Neural cell (in vitro differentiated cells): Measurements from ENCODE around the gene PRRG2. TPM values are rescaled to one million over a fixed set of nuclear protein-coding genes. Genes with fewer than 3 reads are reported as not detected.

Source experiments
- H2AFZ ChIP-seq: fragments of 200-600, 300-800 bp; sonication (generic), shearing (Covaris generic); 2 replicates; pipeline ENCODE4 v1.6.0; 2014; ENCODE audit warnings: low read depth, mild to moderate bottlenecking, antibody characterized with exemption, low read length, moderate library complexity
- H3F3A ChIP-seq: fragments of 200-600 bp; shearing (Covaris generic); 2 replicates; pipeline ENCODE4 v1.6.1; 2016; ENCODE audit warnings: mild to moderate bottlenecking, moderate library complexity, mixed read lengths, antibody characterized with exemption, low read length; ENCODE audit not compliant: insufficient read depth, poor library complexity, severe bottlenecking
- H3K27ac ChIP-seq: fragments of 200-600, 300-800 bp; sonication (generic), shearing (Covaris generic); 2 replicates; pipeline ENCODE4 v1.5.1; 2014; ENCODE audit warnings: mild to moderate bottlenecking, low read length, moderate library complexity
- H3K27me3 ChIP-seq: fragments of 300-800, 200-600 bp; sonication (generic), shearing (Covaris generic); 2 replicates; pipeline ENCODE4 v1.6.0; 2014; ENCODE audit warnings: mild to moderate bottlenecking, low read depth, low read length, moderate library complexity; ENCODE audit not compliant: insufficient read depth
- H3K36me3 ChIP-seq: fragments of 300-800, 200-600 bp; sonication (generic), shearing (Covaris generic); 2 replicates; pipeline ENCODE4 v1.5.1; 2014; ENCODE audit warnings: mild to moderate bottlenecking, antibody characterized with exemption, low read length, moderate library complexity; ENCODE audit not compliant: insufficient read depth
- H3K4me2 ChIP-seq: fragments of 300-800, 200-600 bp; sonication (generic), shearing (Covaris generic); 2 replicates; pipeline ENCODE4 v1.6.0; 2014; ENCODE audit warnings: mild to moderate bottlenecking, low read length
- H3K4me3 ChIP-seq: fragments of 300-800, 200-600 bp; sonication (generic), shearing (Covaris generic); 2 replicates; pipeline ENCODE4 v1.5.1; 2014; ENCODE audit warnings: mild to moderate bottlenecking, low read length, moderate library complexity
- H3K79me2 ChIP-seq: fragments of 200-600 bp; shearing (Covaris generic); replicated peaks from 2 replicates; pipeline ENCODE4 v1.6.0; 2014; ENCODE audit warnings: mild to moderate bottlenecking, low read length, moderate library complexity; ENCODE audit not compliant: insufficient read depth
- H3K9ac ChIP-seq: fragments of 300-800, 200-600 bp; sonication (generic), shearing (Covaris generic); 2 replicates; pipeline ENCODE4 v1.6.1; 2016; ENCODE audit warnings: mild to moderate bottlenecking, low read length, mixed read lengths
- H3K9me2 ChIP-seq: fragments of 200-600 bp; shearing (Covaris generic); 2 replicates; pipeline ENCODE4 v1.6.1; 2016; ENCODE audit warnings: mild to moderate bottlenecking, low read length, mixed read lengths; ENCODE audit not compliant: insufficient read depth
- H3K9me3 ChIP-seq: fragments of 200-600, 300-800 bp; sonication (generic), shearing (Covaris generic); 2 replicates; pipeline ENCODE4 v1.6.1; 2016; ENCODE audit warnings: mild to moderate bottlenecking, mixed run types, low read length, moderate library complexity, mixed read lengths
- H4K20me1 ChIP-seq: fragments of 200-600 bp; shearing (Covaris generic); 2 replicates; pipeline ENCODE4 v1.6.1; 2016; ENCODE audit warnings: mild to moderate bottlenecking, mixed run types; ENCODE audit not compliant: insufficient read depth
- EP300 ChIP-seq: fragments of 450-650 bp; conservative IDR thresholded peaks from 2 replicates; pipeline ENCODE4 v1.6.1; 2014; ENCODE audit warnings: antibody characterized with exemption, mild to moderate bottlenecking, moderate library complexity; ENCODE audit not compliant: poor library complexity, severe bottlenecking
- EZH2 ChIP-seq: fragments of 200-600, 300-800 bp; shearing (Covaris generic), sonication (generic); IDR thresholded peaks from 2 replicates; pipeline ENCODE4 v1.6.1; 2014; ENCODE audit warnings: antibody characterized with exemption, low read length, borderline replicate concordance, mild to moderate bottlenecking; ENCODE audit not compliant: insufficient read depth, poor library complexity, severe bottlenecking
- MXI1 ChIP-seq: fragments of 450-650 bp; conservative IDR thresholded peaks from 2 replicates; pipeline ENCODE4 v1.6.1; 2014; ENCODE audit warnings: antibody characterized with exemption, mild to moderate bottlenecking; ENCODE audit not compliant: poor library complexity, severe bottlenecking
- POLR2AphosphoS5 ChIP-seq: IDR thresholded peaks from 2 replicates; pipeline ENCODE4 v1.6.1; 2012
- RAD21 ChIP-seq: fragments of 450-650 bp; conservative IDR thresholded peaks from 2 replicates; pipeline ENCODE4 v1.6.1; 2014; ENCODE audit warnings: antibody characterized with exemption, mild to moderate bottlenecking, moderate library complexity
- SMC3 ChIP-seq: fragments of 450-650 bp; conservative IDR thresholded peaks from 2 replicates; pipeline ENCODE4 v1.6.1; 2014; ENCODE audit warnings: antibody characterized with exemption, mild to moderate bottlenecking, moderate library complexity; ENCODE audit not compliant: poor library complexity
- TAF1 ChIP-seq: IDR thresholded peaks from 2 replicates; pipeline ENCODE4 v1.6.1; 2012; ENCODE audit warnings: low read depth
- polyA plus RNA-seq: library from polyadenylated mRNA; depleted of rRNA; stranded (reverse); fragments of >200 nt; gene quantifications from 2 replicates; pipeline ENCODE4 v1.2.3, GENCODE V29; 2014
- TF ChIP-seq, protein P1 (sequence below): IDR thresholded peaks from 2 replicates; pipeline ENCODE4 v1.6.1; 2012; ENCODE audit warnings: borderline replicate concordance
- TF ChIP-seq, protein P2 (sequence below): fragments of 450-650 bp; IDR thresholded peaks from 2 replicates; pipeline ENCODE4 v1.5.1; 2014; ENCODE audit warnings: antibody characterized with exemption, mild to moderate bottlenecking, moderate library complexity; ENCODE audit not compliant: poor library complexity, severe bottlenecking

Gene PRRG2
- polyA plus RNA-seq, 1 donor from 2014 or later = not detected

DNA sequence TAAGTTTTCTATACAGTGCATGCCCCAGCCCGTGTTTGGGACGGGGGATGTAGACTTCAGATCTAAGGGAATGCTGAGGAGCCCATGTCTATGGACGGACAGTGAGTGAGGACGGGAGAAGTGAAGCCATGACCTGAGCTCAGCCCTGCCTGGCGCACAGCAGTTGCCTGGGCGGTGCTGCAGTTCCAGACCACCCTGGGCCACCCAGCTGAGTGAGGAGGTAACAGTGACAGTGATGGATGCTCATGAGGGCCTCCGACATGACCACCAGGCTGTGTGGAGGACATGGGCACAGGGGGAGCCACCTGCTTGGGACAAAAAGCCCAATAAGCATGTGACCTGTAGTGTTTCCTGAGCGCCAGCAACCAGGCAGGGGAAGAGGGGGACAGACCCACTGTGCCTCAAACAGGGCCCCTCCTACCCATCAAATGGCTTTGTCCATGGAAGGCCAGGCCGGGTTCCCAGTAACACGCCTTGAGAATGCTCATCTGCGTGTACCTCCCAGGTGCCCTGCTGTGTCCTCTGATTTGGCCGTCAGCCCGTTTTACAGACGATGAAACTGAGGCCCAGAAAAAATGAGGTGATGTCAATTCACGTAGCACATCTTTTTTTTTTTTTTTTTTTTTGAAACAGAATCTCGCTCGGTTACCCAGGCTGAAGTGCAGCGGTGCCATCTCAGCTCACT, 23.3 kb upstream of the PRRG2 start:
- no peaks in the 10 kb centered on the region for H3K9me2 ChIP-seq
- no peaks in the 10 kb centered on the region for H3K36me3 ChIP-seq
- H4K20me1 ChIP-seq = no peaks in the 10 kb centered on the region
- no peaks in the 10 kb centered on the region for H3K27me3 ChIP-seq
- H3K27ac ChIP-seq = no peak overlapping the region
- no peak overlapping the region for H3K4me3 ChIP-seq
- H3F3A ChIP-seq = no peaks in the 10 kb centered on the region
- no peak for TF ChIP-seq TAF1
- TF ChIP-seq EZH2 = no peak
- TF ChIP-seq, protein P1, sequence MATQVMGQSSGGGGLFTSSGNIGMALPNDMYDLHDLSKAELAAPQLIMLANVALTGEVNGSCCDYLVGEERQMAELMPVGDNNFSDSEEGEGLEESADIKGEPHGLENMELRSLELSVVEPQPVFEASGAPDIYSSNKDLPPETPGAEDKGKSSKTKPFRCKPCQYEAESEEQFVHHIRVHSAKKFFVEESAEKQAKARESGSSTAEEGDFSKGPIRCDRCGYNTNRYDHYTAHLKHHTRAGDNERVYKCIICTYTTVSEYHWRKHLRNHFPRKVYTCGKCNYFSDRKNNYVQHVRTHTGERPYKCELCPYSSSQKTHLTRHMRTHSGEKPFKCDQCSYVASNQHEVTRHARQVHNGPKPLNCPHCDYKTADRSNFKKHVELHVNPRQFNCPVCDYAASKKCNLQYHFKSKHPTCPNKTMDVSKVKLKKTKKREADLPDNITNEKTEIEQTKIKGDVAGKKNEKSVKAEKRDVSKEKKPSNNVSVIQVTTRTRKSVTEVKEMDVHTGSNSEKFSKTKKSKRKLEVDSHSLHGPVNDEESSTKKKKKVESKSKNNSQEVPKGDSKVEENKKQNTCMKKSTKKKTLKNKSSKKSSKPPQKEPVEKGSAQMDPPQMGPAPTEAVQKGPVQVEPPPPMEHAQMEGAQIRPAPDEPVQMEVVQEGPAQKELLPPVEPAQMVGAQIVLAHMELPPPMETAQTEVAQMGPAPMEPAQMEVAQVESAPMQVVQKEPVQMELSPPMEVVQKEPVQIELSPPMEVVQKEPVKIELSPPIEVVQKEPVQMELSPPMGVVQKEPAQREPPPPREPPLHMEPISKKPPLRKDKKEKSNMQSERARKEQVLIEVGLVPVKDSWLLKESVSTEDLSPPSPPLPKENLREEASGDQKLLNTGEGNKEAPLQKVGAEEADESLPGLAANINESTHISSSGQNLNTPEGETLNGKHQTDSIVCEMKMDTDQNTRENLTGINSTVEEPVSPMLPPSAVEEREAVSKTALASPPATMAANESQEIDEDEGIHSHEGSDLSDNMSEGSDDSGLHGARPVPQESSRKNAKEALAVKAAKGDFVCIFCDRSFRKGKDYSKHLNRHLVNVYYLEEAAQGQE = no peak
- no peak for TF ChIP-seq RAD21
- TF ChIP-seq POLR2AphosphoS5 = no peak
- TF ChIP-seq, protein P2, sequence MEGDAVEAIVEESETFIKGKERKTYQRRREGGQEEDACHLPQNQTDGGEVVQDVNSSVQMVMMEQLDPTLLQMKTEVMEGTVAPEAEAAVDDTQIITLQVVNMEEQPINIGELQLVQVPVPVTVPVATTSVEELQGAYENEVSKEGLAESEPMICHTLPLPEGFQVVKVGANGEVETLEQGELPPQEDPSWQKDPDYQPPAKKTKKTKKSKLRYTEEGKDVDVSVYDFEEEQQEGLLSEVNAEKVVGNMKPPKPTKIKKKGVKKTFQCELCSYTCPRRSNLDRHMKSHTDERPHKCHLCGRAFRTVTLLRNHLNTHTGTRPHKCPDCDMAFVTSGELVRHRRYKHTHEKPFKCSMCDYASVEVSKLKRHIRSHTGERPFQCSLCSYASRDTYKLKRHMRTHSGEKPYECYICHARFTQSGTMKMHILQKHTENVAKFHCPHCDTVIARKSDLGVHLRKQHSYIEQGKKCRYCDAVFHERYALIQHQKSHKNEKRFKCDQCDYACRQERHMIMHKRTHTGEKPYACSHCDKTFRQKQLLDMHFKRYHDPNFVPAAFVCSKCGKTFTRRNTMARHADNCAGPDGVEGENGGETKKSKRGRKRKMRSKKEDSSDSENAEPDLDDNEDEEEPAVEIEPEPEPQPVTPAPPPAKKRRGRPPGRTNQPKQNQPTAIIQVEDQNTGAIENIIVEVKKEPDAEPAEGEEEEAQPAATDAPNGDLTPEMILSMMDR = no peak
- no peak for TF ChIP-seq EP300
- TF ChIP-seq SMC3 = no peak
- no peak for TF ChIP-seq MXI1
- no peak overlapping the region for H3K9ac ChIP-seq
- H3K79me2 ChIP-seq = no peaks in the 10 kb centered on the region
- H3K4me2 ChIP-seq = no peak overlapping the region
- H2AFZ ChIP-seq = no peak overlapping the region
- no peaks in the 10 kb centered on the region for H3K9me3 ChIP-seq

DNA sequence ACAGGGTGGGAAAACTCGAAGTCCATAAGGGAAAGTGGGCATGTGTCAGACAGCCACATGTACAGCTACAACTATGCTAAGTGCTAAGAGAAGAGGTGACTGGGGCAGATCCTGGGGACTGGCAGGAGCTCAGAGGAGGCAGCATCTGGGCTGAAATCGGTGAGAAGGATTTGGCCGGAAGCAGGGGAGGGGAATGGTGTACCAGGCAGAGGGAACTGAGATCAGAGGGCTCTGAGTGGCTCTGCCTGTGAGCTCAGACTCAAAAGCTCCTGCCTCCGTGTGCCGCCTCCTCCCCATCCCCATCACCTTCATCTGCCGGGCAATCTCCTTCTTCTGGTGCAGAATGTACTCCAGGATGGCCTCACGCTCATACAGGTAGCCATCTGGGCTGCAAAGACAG, 22.5 kb upstream of the PRRG2 start:
- Histone ChIP-seq H3K27ac (no peak overlapping the region), H4K20me1 (no peaks in the 10 kb centered on the region), H3K9ac (no peak overlapping the region), H3K79me2 (no peaks in the 10 kb centered on the region), H3K9me3 (no peaks in the 10 kb centered on the region), H3F3A (no peaks in the 10 kb centered on the region), H3K4me2 (no peak overlapping the region), H3K27me3 (no peaks in the 10 kb centered on the region), H3K9me2 (no peaks in the 10 kb centered on the region), H3K4me3 (no peak overlapping the region), H3K36me3 (no peaks in the 10 kb centered on the region), H2AFZ (no peak overlapping the region)
- TF ChIP-seq, protein P1 = no peak
- TF ChIP-seq EZH2 = no peak
- no peak for TF ChIP-seq RAD21
- TF ChIP-seq TAF1 = no peak
- no peak for TF ChIP-seq MXI1
- TF ChIP-seq SMC3 = no peak
- TF ChIP-seq, protein P2 = no peak
- no peak for TF ChIP-seq EP300
- no peak for TF ChIP-seq POLR2AphosphoS5
